Epithelial cell of esophagus (primary cell): ENCODE results near the gene MTHFD1L.

Experiments
- DNase-seq: peaks from one replicate; pipeline ENCODE4 v3.0.0; 2010; ENCODE audit warnings: low read depth
- H3K4me3 ChIP-seq: 2 replicates; pipeline ENCODE4 v1.5.1; 2011; ENCODE audit warnings: mild to moderate bottlenecking, low read length, control low read depth
- CTCF ChIP-seq: IDR thresholded peaks from 2 replicates; pipeline ENCODE4 v1.5.1; 2011; ENCODE audit warnings: low read depth, mild to moderate bottlenecking, low read length, control low read depth, inconsistent platforms; ENCODE audit not compliant: insufficient read depth; ENCODE audit errors: missing control alignments

Gene MTHFD1L

GRCh38 chr6:150894191-150894744, 28.8 kb downstream of the MTHFD1L start:
- no peak for DNase-seq
- no peak for TF ChIP-seq CTCF
- H3K4me3 ChIP-seq, result no peak overlapping the region

- TF ChIP-seq CTCF, result no peak
- peak; percentile 57 for DNase-seq
- H3K4me3 ChIP-seq, result no peak overlapping the region
Observed at GRCh38 chr6:150894935-150895552, 29.5 kb downstream of the MTHFD1L start.

GRCh38 chr6:150895928-150896632, 30.6 kb downstream of the MTHFD1L start:
- H3K4me3 ChIP-seq, result no peak overlapping the region
- no peak for TF ChIP-seq CTCF
- DNase-seq, result no peak

GRCh38 chr6:150897400-150897943, 32.0 kb downstream of the MTHFD1L start:
- no peak for TF ChIP-seq CTCF
- H3K4me3 ChIP-seq, result no peak overlapping the region
- DNase-seq, result no peak

GRCh38 chr6:150898399-150899170, 33.1 kb downstream of the MTHFD1L start:
- no peak overlapping the region for H3K4me3 ChIP-seq
- no peak for DNase-seq
- no peak for TF ChIP-seq CTCF

- H3K4me3 ChIP-seq, result no peak overlapping the region
Observed at GRCh38 chr6:150899231-150899630, 33.7 kb downstream of the MTHFD1L start.

More at GRCh38 chr6:150899231-150899630, 33.7 kb downstream of the MTHFD1L start:
- no peak for TF ChIP-seq CTCF
- no peak for DNase-seq
